ENCODE measurements around the gene PEX5L. TPM values are rescaled to one million over a fixed set of nuclear protein-coding genes. Genes with fewer than 3 reads are reported as not detected.

Gene PEX5L
- total and polyA plus RNA-seq, 12 donors: 0.03 to 1.1 (median 0.16) TPM; not detected in 3

- intact Hi-C loops (cut with DNase I): no loop called here
- no peaks in the 10 kb centered on the region for H3K4me1 ChIP-seq (replicated peaks in 1 of 2)
- H3K27me3 ChIP-seq: no peaks in the 10 kb centered on the region
- no peak overlapping the region for H3K4me3 ChIP-seq
- WGBS, 4 donors: 68 to 74% (median 72%) methylated on average over 9 of the region's 9 CpGs
- no peak overlapping the region for H3K27ac ChIP-seq
- H3K36me3 ChIP-seq (replicated peaks in 1 of 2): peaks cover 0 to 27% of the 10 kb centered on the region in 2 donors
- DNase-seq: no peak
- no peak for TF ChIP-seq POLR2A (IDR thresholded peaks at IDR 0.05)
- TF ChIP-seq CTCF (IDR thresholded peaks at IDR 0.05): no peak
- H3K9me3 ChIP-seq (replicated peaks in 1 of 3): no peaks in the 10 kb centered on the region
Observed at GRCh38 chr3:179769411-179770247, 267.1 kb downstream of the PEX5L start.

- 57 to 82% (median 61%) methylated on average over 3 of the region's 3 CpGs for WGBS, 4 donors
- Histone ChIP-seq H3K9me3 (replicated peaks in 1 of 3) (no peaks in the 10 kb centered on the region), H3K27ac (no peak overlapping the region), H3K4me3 (no peak overlapping the region), H3K27me3 (no peaks in the 10 kb centered on the region), H3K36me3 (replicated peaks in 1 of 2) (peaks cover 0 to 31% of the 10 kb centered on the region in 2 donors), H3K4me1 (replicated peaks in 1 of 2) (no peaks in the 10 kb centered on the region)
- TF ChIP-seq POLR2A (IDR thresholded peaks at IDR 0.05) (no peak), CTCF (IDR thresholded peaks at IDR 0.05) (peak in 2 of 6 experiments; percentile 8 to 28)
- DNase-seq: peak in 1 of 7 donors; percentile 7
- intact Hi-C loops (cut with DNase I): no loop called here
Observed at GRCh38 chr3:179768080-179768479, 268.7 kb downstream of the PEX5L start.

GRCh38 chr3:179766416-179767133, 270.2 kb downstream of the PEX5L start:
- Histone ChIP-seq H3K4me3 (no peak overlapping the region), H3K27ac (no peak overlapping the region), H3K36me3 (replicated peaks in 1 of 2) (peaks cover 0 to 36% of the 10 kb centered on the region in 2 donors), H3K9me3 (replicated peaks in 1 of 3) (no peaks in the 10 kb centered on the region), H3K4me1 (replicated peaks in 1 of 2) (no peaks in the 10 kb centered on the region), H3K27me3 (no peaks in the 10 kb centered on the region)
- 91 to 98% (median 96%) methylated on average over 4 of the region's 4 CpGs for WGBS, 4 donors
- intact Hi-C loops (cut with DNase I): no loop called here
- TF ChIP-seq POLR2A (IDR thresholded peaks at IDR 0.05): no peak
- TF ChIP-seq CTCF (IDR thresholded peaks at IDR 0.05): no peak
- no peak for DNase-seq

GRCh38 chr3:179765396-179765795, 271.3 kb downstream of the PEX5L start:
- Histone ChIP-seq H3K27me3 (no peaks in the 10 kb centered on the region), H3K9me3 (replicated peaks in 1 of 3) (no peaks in the 10 kb centered on the region), H3K27ac (no peak overlapping the region), H3K4me1 (replicated peaks in 1 of 2) (no peaks in the 10 kb centered on the region), H3K36me3 (replicated peaks in 1 of 2) (peaks cover 0 to 43% of the 10 kb centered on the region in 2 donors), H3K4me3 (no peak overlapping the region)
- intact Hi-C loops (cut with DNase I): no loop called here
- TF ChIP-seq CTCF (IDR thresholded peaks at IDR 0.05) (no peak), POLR2A (IDR thresholded peaks at IDR 0.05) (no peak)
- no peak for DNase-seq
- WGBS, 4 donors: 68 to 77% (median 71%) methylated on average over 2 of the region's 2 CpGs

Measured in adrenal gland (tissue), 12 donors.